ENCODE data around the gene ATP10A. TPM values are rescaled to one million over a fixed set of nuclear protein-coding genes. Genes with fewer than 3 reads are reported as not detected.

ATP10A gene
- total RNA-seq, 1 donor from 2014 or later = 71.9 TPM

DNA sequence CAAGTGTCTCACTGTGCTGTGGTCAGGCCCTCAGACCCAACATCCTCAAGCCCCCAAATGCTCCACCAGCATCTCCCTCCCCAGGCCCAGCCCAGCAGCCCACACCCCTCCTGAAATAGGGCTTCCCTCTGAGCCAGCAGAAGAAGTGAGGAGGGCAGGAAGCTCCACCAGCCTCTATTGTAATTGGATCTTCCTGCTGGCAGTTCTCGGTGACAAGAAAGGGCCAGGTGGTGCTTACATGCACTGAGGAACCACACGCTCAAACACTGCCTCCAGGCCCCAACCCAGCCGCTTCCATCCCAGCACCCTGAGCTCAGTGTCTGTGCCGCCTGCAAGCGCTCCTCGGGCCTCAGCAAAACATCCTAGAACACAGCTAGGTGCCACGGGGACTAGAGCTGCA, 96.7 kb downstream of the ATP10A start:
- H3K9me3 Mint-ChIP-seq (ENCODE audit: unreplicated experiment) = no peaks in the 10 kb centered on the region
- no peak overlapping the region for H3K27ac Mint-ChIP-seq (ENCODE audit: unreplicated experiment)
- peaks cover 35% of the 10 kb centered on the region for H3K4me1 Mint-ChIP-seq (ENCODE audit: unreplicated experiment)
- no peak overlapping the region for H3K4me3 Mint-ChIP-seq (ENCODE audit: unreplicated experiment)
- peaks cover 42% of the 10 kb centered on the region for H3K36me3 Mint-ChIP-seq (ENCODE audit: unreplicated experiment)
- DNase-seq (ENCODE audit: extremely low spot score, unreplicated experiment) = peak; percentile 70
- TF ChIP-seq, protein P1, sequence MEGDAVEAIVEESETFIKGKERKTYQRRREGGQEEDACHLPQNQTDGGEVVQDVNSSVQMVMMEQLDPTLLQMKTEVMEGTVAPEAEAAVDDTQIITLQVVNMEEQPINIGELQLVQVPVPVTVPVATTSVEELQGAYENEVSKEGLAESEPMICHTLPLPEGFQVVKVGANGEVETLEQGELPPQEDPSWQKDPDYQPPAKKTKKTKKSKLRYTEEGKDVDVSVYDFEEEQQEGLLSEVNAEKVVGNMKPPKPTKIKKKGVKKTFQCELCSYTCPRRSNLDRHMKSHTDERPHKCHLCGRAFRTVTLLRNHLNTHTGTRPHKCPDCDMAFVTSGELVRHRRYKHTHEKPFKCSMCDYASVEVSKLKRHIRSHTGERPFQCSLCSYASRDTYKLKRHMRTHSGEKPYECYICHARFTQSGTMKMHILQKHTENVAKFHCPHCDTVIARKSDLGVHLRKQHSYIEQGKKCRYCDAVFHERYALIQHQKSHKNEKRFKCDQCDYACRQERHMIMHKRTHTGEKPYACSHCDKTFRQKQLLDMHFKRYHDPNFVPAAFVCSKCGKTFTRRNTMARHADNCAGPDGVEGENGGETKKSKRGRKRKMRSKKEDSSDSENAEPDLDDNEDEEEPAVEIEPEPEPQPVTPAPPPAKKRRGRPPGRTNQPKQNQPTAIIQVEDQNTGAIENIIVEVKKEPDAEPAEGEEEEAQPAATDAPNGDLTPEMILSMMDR (IDR thresholded peaks at IDR 0.05) = no peak
- H3K27me3 Mint-ChIP-seq (ENCODE audit: unreplicated experiment) = no peaks in the 10 kb centered on the region

DNA sequence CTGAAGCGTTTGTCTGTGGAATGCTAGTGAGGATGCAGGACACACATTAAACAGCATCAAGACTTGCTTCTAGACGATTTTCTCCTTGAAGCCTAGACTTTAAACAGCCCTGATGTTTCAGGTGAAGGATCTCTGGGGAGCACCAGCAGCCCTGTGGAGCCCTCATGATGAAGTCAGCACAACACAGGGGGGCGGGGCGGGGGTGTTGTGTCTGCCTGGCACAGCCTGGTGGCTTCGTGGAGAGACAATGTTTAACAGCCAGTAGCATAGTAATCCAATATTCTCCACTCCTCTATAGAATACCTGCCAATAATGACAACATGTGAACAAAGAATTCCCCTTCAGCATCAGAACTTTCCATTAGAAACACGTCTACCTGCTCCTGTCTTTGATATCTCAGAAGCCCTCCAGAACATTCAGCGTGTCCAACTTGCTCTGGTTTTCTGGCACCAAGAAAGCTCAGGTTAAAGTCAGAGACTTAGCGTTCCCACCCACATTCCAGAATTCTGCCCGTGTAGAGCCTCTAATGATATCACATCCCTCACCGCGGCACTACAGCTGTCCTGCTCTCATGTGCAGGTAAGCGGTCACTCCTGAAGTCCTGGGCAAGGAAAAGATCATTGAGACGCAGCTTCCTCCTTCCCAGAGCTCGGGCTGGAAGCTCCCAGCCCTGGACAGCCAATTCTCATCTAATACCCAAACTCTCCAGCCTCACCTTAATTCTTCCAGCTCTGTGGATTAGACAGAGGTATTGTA, 98.0 kb downstream of the ATP10A start:
- Mint-ChIP-seq H3K27me3 (ENCODE audit: unreplicated experiment) (no peaks in the 10 kb centered on the region), H3K4me1 (ENCODE audit: unreplicated experiment) (peaks cover 37% of the 10 kb centered on the region), H3K27ac (ENCODE audit: unreplicated experiment) (peak overlapping the region; percentile 24), H3K4me3 (ENCODE audit: unreplicated experiment) (no peak overlapping the region), H3K36me3 (ENCODE audit: unreplicated experiment) (peaks cover 42% of the 10 kb centered on the region), H3K9me3 (ENCODE audit: unreplicated experiment) (no peaks in the 10 kb centered on the region)
- peak; percentile 51 for DNase-seq (ENCODE audit: extremely low spot score, unreplicated experiment)
- TF ChIP-seq, protein P1 (IDR thresholded peaks at IDR 0.05) = no peak

DNA sequence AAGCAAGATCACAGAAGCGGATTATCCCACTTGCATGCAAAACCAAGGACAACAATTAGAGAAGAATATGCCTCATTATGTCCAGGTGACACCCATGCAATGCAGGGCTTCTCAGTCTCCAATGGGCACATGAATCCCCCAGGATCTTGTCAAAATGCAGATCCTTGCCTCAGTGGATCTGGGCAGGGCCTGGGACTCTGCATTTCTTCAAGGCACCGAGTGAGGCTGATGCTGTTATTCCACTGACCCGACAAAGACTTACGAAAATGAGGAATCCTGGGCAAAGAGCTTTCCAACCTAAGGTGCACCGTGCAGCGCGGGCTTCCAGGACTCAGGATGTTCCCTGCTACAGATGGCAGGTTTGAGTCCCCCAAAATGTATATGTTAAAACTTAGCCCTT, 99.2 kb downstream of the ATP10A start:
- TF ChIP-seq, protein P1 (IDR thresholded peaks at IDR 0.05) = no peak
- Mint-ChIP-seq H3K4me3 (ENCODE audit: unreplicated experiment) (no peak overlapping the region), H3K27ac (ENCODE audit: unreplicated experiment) (no peak overlapping the region), H3K27me3 (ENCODE audit: unreplicated experiment) (no peaks in the 10 kb centered on the region), H3K4me1 (ENCODE audit: unreplicated experiment) (peaks cover 48% of the 10 kb centered on the region), H3K36me3 (ENCODE audit: unreplicated experiment) (peaks cover 41% of the 10 kb centered on the region), H3K9me3 (ENCODE audit: unreplicated experiment) (no peaks in the 10 kb centered on the region)
- DNase-seq (ENCODE audit: extremely low spot score, unreplicated experiment) = peak; percentile 40

DNA sequence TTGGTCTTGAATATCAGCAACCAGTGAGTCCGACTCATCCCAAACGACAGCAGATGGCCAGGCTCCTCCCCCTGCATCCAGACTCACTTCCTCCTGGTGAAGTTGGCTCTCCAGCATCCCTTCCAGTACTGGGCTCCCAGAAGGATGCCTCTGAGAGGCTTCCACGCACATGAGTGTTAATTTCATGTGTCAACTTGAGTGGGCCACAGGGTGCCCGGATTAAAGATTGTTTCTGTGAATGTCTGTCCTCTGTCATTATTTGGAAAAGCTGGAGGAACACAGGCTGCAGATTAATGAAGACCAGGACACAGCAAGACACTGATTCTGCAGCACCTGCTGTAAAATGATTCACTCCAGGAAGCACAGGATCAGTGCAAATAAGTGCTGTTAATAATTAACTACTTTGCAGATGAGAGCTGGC, 99.8 kb downstream of the ATP10A start:
- DNase-seq (ENCODE audit: extremely low spot score, unreplicated experiment) = peak; percentile 54
- Mint-ChIP-seq H3K27me3 (ENCODE audit: unreplicated experiment) (no peaks in the 10 kb centered on the region), H3K27ac (ENCODE audit: unreplicated experiment) (peak overlapping the region; percentile 93), H3K36me3 (ENCODE audit: unreplicated experiment) (peaks cover 39% of the 10 kb centered on the region), H3K4me1 (ENCODE audit: unreplicated experiment) (peaks cover 48% of the 10 kb centered on the region), H3K4me3 (ENCODE audit: unreplicated experiment) (no peak overlapping the region), H3K9me3 (ENCODE audit: unreplicated experiment) (no peaks in the 10 kb centered on the region)
- TF ChIP-seq, protein P1 (IDR thresholded peaks at IDR 0.05) = no peak

DNA sequence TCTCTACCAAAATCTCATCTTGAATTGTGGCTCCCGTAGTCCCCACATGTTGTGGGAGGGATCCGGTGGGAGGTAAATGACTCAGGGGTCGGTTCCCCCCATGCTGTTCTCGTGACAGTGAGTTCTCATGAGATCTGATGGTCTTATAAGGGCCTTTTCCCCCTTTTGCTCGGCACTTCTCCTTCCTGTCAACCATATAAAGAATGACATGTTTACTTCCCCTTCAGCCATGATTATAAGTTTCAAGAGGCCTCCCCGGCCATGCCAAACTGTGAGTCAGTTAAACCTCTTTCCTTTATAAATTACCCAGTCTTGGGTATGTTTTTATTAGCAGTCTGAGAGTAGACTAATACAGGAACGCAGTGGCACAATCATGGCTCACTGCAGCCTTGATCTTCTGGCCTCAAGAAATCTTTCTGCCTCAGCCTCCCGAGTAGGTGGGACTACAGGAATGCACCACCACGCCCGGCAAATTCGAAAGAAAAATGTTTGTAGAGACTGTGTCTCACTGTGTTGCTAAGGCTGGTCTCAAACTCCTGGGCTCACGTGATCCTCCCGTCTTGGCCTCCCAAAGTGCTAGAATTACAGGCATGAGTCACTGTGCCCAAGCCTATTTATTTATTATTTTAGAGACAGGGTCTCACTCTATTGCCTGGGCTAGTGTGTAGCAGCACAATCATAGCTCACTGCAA, 101.0 kb downstream of the ATP10A start:
- Mint-ChIP-seq H3K4me3 (ENCODE audit: unreplicated experiment) (no peak overlapping the region), H3K9me3 (ENCODE audit: unreplicated experiment) (no peaks in the 10 kb centered on the region), H3K36me3 (ENCODE audit: unreplicated experiment) (peaks cover 39% of the 10 kb centered on the region), H3K4me1 (ENCODE audit: unreplicated experiment) (peaks cover 50% of the 10 kb centered on the region), H3K27me3 (ENCODE audit: unreplicated experiment) (no peaks in the 10 kb centered on the region), H3K27ac (ENCODE audit: unreplicated experiment) (peak overlapping the region; percentile 93)
- peak; percentile 79 for DNase-seq (ENCODE audit: extremely low spot score, unreplicated experiment)
- TF ChIP-seq, protein P1 (IDR thresholded peaks at IDR 0.05) = no peak

All from osteocyte (in vitro differentiated cells).